NCI-H2107 treated with DMSO at 0.1 percent for 48 hours (cell line): ENCODE data around the gene A1BG.
A peak's percentile ranks its signal among the peaks of the same experiment; 100 is the strongest.
"Not testable (repeated sequence)": the region's sequence is repeated elsewhere in the genome, so short reads cannot be mapped to it uniquely, and the experiment has no call there.

Experiments used
- DNase-seq: peaks from one replicate; lab custom pipeline; 2025; ENCODE audit not compliant: unreplicated experiment; lab: John Stamatoyannopoulos, UW

Gene A1BG

GRCh38 chr19:58338336-58338735 is 15.0 kb downstream of the A1BG start:
- DNase-seq: no peak

- no peak for DNase-seq
These were observed 16.5 kb downstream of the A1BG start for GRCh38 chr19:58336820-58337219.

- DNase-seq: no peak
These were observed 17.1 kb downstream of the A1BG start for GRCh38 chr19:58336216-58336615.

- DNase-seq: no peak
These were observed 17.7 kb downstream of the A1BG start for GRCh38 chr19:58335630-58336029.

- DNase-seq: no peak
These were observed 18.5 kb downstream of the A1BG start for GRCh38 chr19:58334691-58335249.

GRCh38 chr19:58332697-58333096 is 20.6 kb downstream of the A1BG start:
- no peak for DNase-seq

- DNase-seq: no peak
These were observed 22.8 kb downstream of the A1BG start for GRCh38 chr19:58330458-58330857.

GRCh38 chr19:58328999-58329398 is 24.3 kb downstream of the A1BG start:
- DNase-seq: peak; percentile 6

- DNase-seq: peak; percentile 93
These were observed 26.2 kb downstream of the A1BG start, which contains the start of gene ZSCAN22 for GRCh38 chr19:58326914-58327726. ZSCAN22 (plus strand) TSS chr19:58326994; CDS start chr19:58334803, 7,809 bp downstream.

- no peak for DNase-seq
These were observed 26.8 kb downstream of the A1BG start for GRCh38 chr19:58326501-58326913.

GRCh38 chr19:58325311-58326022 is 27.8 kb downstream of the A1BG start:
- no peak for DNase-seq

GRCh38 chr19:58319241-58319640 is 34.1 kb downstream of the A1BG start:
- no peak for DNase-seq

- no peak for DNase-seq
These were observed 35.0 kb downstream of the A1BG start for GRCh38 chr19:58318297-58318696.

GRCh38 chr19:58317476-58318072 is 35.7 kb downstream of the A1BG start:
- no peak for DNase-seq

- no peak for DNase-seq
These were observed 37.7 kb downstream of the A1BG start for GRCh38 chr19:58315580-58315979.

GRCh38 chr19:58311345-58311865 is 41.9 kb downstream of the A1BG start:
- DNase-seq: no peak

- not testable (repeated sequence) for DNase-seq
These were observed 42.6 kb downstream of the A1BG start for GRCh38 chr19:58310685-58311084.

GRCh38 chr19:58307736-58308135 is 45.6 kb downstream of the A1BG start:
- no peak for DNase-seq

GRCh38 chr19:58305932-58306323 is 47.4 kb downstream of the A1BG start:
- no peak for DNase-seq

GRCh38 chr19:58305065-58305931 is 48.0 kb downstream of the A1BG start, which contains the start of gene ERVK3-1:
ERVK3-1 (plus strand) TSS chr19:58305377; CDS start chr19:58312169, 6,792 bp downstream.
- DNase-seq: peak; percentile 94
